Stimulated activated CD8-positive, alpha-beta memory T cell treated with anti-CD3 and anti-CD28 coated beads, Interleukin-7, amount 100 ng/mL, for 24 hours (primary cell): ENCODE measurements around the gene INS.

Experiments used
- DNase-seq: peaks from one replicate; pipeline ENCODE4 v3.0.0-alpha.2; 2020; ENCODE audit warnings: low read depth

Gene INS

GRCh38 chr11:2160736-2161259, at the start of gene INS:
TSS of gene INS (minus strand) at chr11:2161209. CDS start at chr11:2160971, 238 bp downstream.
- DNase-seq = no peak

- no peak for DNase-seq
These were observed 49.5 kb upstream of the INS start for GRCh38 chr11:2210366-2211112.

- no peak for DNase-seq
These were observed 48.9 kb upstream of the INS start for GRCh38 chr11:2209900-2210321.

GRCh38 chr11:2209370-2209801, 48.4 kb upstream of the INS start:
- DNase-seq = no peak

- DNase-seq = no peak
These were observed 47.8 kb upstream of the INS start for GRCh38 chr11:2208691-2209369.

GRCh38 chr11:2207773-2208621, 47.0 kb upstream of the INS start:
- no peak for DNase-seq

GRCh38 chr11:2207212-2207611, 46.2 kb upstream of the INS start:
- no peak for DNase-seq

GRCh38 chr11:2205981-2206690, 45.1 kb upstream of the INS start:
- DNase-seq = no peak

- no peak for DNase-seq
These were observed 44.3 kb upstream of the INS start for GRCh38 chr11:2205214-2205720.

GRCh38 chr11:2204361-2205213, 43.6 kb upstream of the INS start:
- DNase-seq = no peak

GRCh38 chr11:2203440-2204259, 42.6 kb upstream of the INS start:
- DNase-seq = no peak

GRCh38 chr11:2202900-2203439, 42.0 kb upstream of the INS start:
- no peak for DNase-seq

GRCh38 chr11:2202071-2202899, 41.3 kb upstream of the INS start:
- no peak for DNase-seq

GRCh38 chr11:2201542-2201941, 40.5 kb upstream of the INS start:
- DNase-seq = no peak

GRCh38 chr11:2200957-2201519, 40.0 kb upstream of the INS start:
- DNase-seq = no peak

GRCh38 chr11:2200536-2200935, 39.5 kb upstream of the INS start:
- no peak for DNase-seq

GRCh38 chr11:2199466-2200341, 38.7 kb upstream of the INS start:
- DNase-seq = no peak
